ENCODE measurements around the gene PCNP.

- TF ChIP-seq EZH2 (IDR thresholded peaks at IDR 0.05; ENCODE audit: borderline replicate concordance, insufficient read depth, low read depth, low read length, poor library complexity, severe bottlenecking) (no peak), CTCF (IDR thresholded peaks at IDR 0.05) (peak; percentile 88)
Observed at GRCh38 chr3:101573449-101574387, at the start of gene PCNP.
